Colonic mucosa (tissue), 4 donors: ENCODE data around the gene XNDC1N. TPM values are rescaled to one million over a fixed set of nuclear protein-coding genes. Genes with fewer than 3 reads are reported as not detected.
"Not testable (repeated sequence)": the region's sequence is repeated elsewhere in the genome, so short reads cannot be mapped to it uniquely, and the experiment has no call there.

ENCODE experiments used
- DNase-seq: peaks from one replicate; pipeline ENCODE4 v3.0.0-alpha.2; 2020
- H3K27ac ChIP-seq: fragments of 200-600 bp; one replicate; pipeline ENCODE4 v1.8.0; 2021
- H3K27me3 ChIP-seq: fragments of 200-600 bp; one replicate; pipeline ENCODE4 v1.8.0; 2021
- H3K36me3 ChIP-seq: fragments of 200-600 bp; one replicate; pipeline ENCODE4 v1.8.0; 2021
- H3K4me1 ChIP-seq: fragments of 200-600 bp; one replicate; pipeline ENCODE4 v1.8.0; 2021; ENCODE audit warnings: mild to moderate bottlenecking
- H3K4me3 ChIP-seq: fragments of 200-600 bp; one replicate; pipeline ENCODE4 v1.8.0; 2021
- H3K9ac ChIP-seq, 2 donors: one replicate each; pipeline ENCODE4 v1.7.0; 2013; ENCODE audit warnings: control low read depth in 2 of 2, low read depth in 2 of 2, low read length in 2 of 2
- H3K9me3 ChIP-seq: fragments of 200-600 bp; one replicate; pipeline ENCODE4 v1.8.0; 2021
- CTCF ChIP-seq: fragments of 200-600 bp; IDR thresholded peaks from one replicate; pipeline ENCODE4 v1.8.0; 2022; ENCODE audit warnings: antibody characterized with exemption, mild to moderate bottlenecking
- intact Hi-C: fragments of 100-400 bp; cut with DNase I; formaldehyde crosslinking; loops from one replicate; pipeline ENCODE4 v1.14.1; 2022
- total RNA-seq, 2 donors: library from RNA; stranded (reverse); fragmentation: NEBNext Ultra II Directional in 1 of 2; extraction: Animal tissue kit (Norgen Biotek cat#: 25700) in 1 of 2; gene quantifications; one replicate each; pipeline ENCODE4 v1.2.1, GENCODE V29; 2021
- donor health status: healthy.
- donor health status: DM: no; HTN: no; CAD: no.
- donor health status: DM: no; HTN: no; CAD: no.

The XNDC1N gene
- total RNA-seq, 2 donors from 2014 or later: 7.9 to 13.3 TPM

- Histone ChIP-seq H3K27me3 (no peaks in the 10 kb centered on the region), H3K9me3 (no peaks in the 10 kb centered on the region), H3K9ac (no peak overlapping the region), H3K4me3 (no peak overlapping the region), H3K36me3 (no peaks in the 10 kb centered on the region), H3K4me1 (no peaks in the 10 kb centered on the region), H3K27ac (no peak overlapping the region)
- intact Hi-C loops: no loop called here
- no peak for TF ChIP-seq CTCF
- DNase-seq: no peak
Measured at GRCh38 chr11:71914617-71915189, 13.7 kb downstream of the XNDC1N start.

- Histone ChIP-seq H3K36me3 (no peaks in the 10 kb centered on the region), H3K27ac (no peak overlapping the region), H3K9me3 (no peaks in the 10 kb centered on the region), H3K27me3 (no peaks in the 10 kb centered on the region), H3K4me3 (no peak overlapping the region), H3K9ac (no peak overlapping the region), H3K4me1 (no peaks in the 10 kb centered on the region)
- TF ChIP-seq CTCF: no peak
- no peak for DNase-seq
- intact Hi-C loops: no loop called here
Measured at GRCh38 chr11:71913756-71914526, 14.5 kb downstream of the XNDC1N start.

- H3K4me3 ChIP-seq, H3K4me1 ChIP-seq, H3K36me3 ChIP-seq, H3K27me3 ChIP-seq, H3K27ac ChIP-seq, H3K9me3 ChIP-seq, H3K9ac ChIP-seq, DNase-seq, intact Hi-C loops: not testable (repeated sequence)
Measured at GRCh38 chr11:71911986-71912340, 16.4 kb downstream of the XNDC1N start.

GRCh38 chr11:71911321-71911985 is 16.9 kb downstream of the XNDC1N start:
- intact Hi-C loops, H3K36me3 ChIP-seq: not testable (repeated sequence)

GRCh38 chr11:71910775-71911174 is 17.6 kb downstream of the XNDC1N start:
- H3K9ac ChIP-seq, DNase-seq, H3K36me3 ChIP-seq, intact Hi-C loops, H3K4me1 ChIP-seq, H3K27me3 ChIP-seq, H3K4me3 ChIP-seq, H3K27ac ChIP-seq, H3K9me3 ChIP-seq: not testable (repeated sequence)

More at GRCh38 chr11:71911321-71911985, 16.9 kb downstream of the XNDC1N start:
- not testable (repeated sequence) for H3K27me3 ChIP-seq, H3K9me3 ChIP-seq, H3K4me3 ChIP-seq, H3K4me1 ChIP-seq, DNase-seq, H3K27ac ChIP-seq, H3K9ac ChIP-seq

- Histone ChIP-seq H3K9me3 (no peaks in the 10 kb centered on the region), H3K27me3 (no peaks in the 10 kb centered on the region), H3K4me1 (no peaks in the 10 kb centered on the region), H3K36me3 (no peaks in the 10 kb centered on the region), H3K27ac (no peak overlapping the region), H3K4me3 (no peak overlapping the region), H3K9ac (no peak overlapping the region)
- intact Hi-C loops: no loop called here
- no peak for TF ChIP-seq CTCF
- no peak for DNase-seq
Measured at GRCh38 chr11:71908218-71908617, 20.2 kb downstream of the XNDC1N start.

GRCh38 chr11:71901137-71901536 is 27.3 kb downstream of the XNDC1N start:
- DNase-seq, H3K36me3 ChIP-seq, H3K4me3 ChIP-seq, H3K9ac ChIP-seq, intact Hi-C loops, H3K4me1 ChIP-seq, H3K9me3 ChIP-seq, H3K27me3 ChIP-seq, H3K27ac ChIP-seq: not testable (repeated sequence)
